DOHH2 (cell line): ENCODE measurements around the gene HES7.

ENCODE experiments used
- EZH2phosphoT487 ChIP-seq: fragments of 200-600 bp; sonication (generic); IDR thresholded peaks from 2 replicates; pipeline ENCODE4 v1.6.1; 2017; ENCODE audit warnings: borderline replicate concordance, mild to moderate bottlenecking, antibody characterized with exemption, low read length, moderate library complexity, mixed read lengths
- TF ChIP-seq, protein P1 (sequence below): fragments of 200-600 bp; sonication (generic); IDR thresholded peaks from one replicate; pipeline ENCODE4 v1.5.1; 2014; ENCODE audit warnings: antibody characterized with exemption, mild to moderate bottlenecking, low read depth, low read length; ENCODE audit not compliant: poor library complexity, severe bottlenecking

DNA sequence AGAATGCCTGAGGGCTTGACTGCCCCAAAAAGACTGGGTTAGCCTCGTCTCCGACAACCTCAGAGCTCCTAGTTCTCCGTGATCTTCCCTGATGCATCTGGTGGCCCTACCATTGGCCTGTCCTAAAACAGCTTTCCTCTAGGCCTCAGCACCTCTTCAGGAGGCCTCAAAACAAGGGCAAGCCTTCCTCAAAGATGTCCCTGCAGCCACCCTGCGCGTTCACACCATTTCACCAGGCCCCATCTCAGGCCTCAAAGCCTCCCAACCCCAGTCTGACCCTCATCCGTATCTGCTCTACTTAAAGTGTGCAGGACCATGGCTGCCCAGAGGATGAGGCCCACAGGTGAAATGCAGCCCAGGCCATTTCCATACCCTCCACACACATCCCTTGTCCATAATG is 13.0 kb downstream of the HES7 start:
- TF ChIP-seq, protein P1, sequence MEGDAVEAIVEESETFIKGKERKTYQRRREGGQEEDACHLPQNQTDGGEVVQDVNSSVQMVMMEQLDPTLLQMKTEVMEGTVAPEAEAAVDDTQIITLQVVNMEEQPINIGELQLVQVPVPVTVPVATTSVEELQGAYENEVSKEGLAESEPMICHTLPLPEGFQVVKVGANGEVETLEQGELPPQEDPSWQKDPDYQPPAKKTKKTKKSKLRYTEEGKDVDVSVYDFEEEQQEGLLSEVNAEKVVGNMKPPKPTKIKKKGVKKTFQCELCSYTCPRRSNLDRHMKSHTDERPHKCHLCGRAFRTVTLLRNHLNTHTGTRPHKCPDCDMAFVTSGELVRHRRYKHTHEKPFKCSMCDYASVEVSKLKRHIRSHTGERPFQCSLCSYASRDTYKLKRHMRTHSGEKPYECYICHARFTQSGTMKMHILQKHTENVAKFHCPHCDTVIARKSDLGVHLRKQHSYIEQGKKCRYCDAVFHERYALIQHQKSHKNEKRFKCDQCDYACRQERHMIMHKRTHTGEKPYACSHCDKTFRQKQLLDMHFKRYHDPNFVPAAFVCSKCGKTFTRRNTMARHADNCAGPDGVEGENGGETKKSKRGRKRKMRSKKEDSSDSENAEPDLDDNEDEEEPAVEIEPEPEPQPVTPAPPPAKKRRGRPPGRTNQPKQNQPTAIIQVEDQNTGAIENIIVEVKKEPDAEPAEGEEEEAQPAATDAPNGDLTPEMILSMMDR, result no peak
- no peak for TF ChIP-seq EZH2phosphoT487
